ENCODE measurements around the gene THEMIS. TPM values are rescaled to one million over a fixed set of nuclear protein-coding genes. Genes with fewer than 3 reads are reported as not detected.

THEMIS gene
- total RNA-seq = under 0.01 TPM

- Histone ChIP-seq H3K4me3 (ENCODE audit: low read length in 3 of 3) (no peak within 1 kb of the TSS), H3K27me3 (ENCODE audit: control insufficient read depth in 3 of 3, insufficient read depth in 3 of 3, low read length in 3 of 3) (no peaks in the 10 kb centered on the region), H3K9me3 (ENCODE audit: control insufficient read depth in 3 of 3, low read length in 3 of 3) (no peaks in the 10 kb centered on the region), H3K4me1 (ENCODE audit: control insufficient read depth in 3 of 3, insufficient read depth in 3 of 3, low read length in 3 of 3) (no peaks in the 10 kb centered on the region), H3K27ac (ENCODE audit: low read depth, low read length) (no peak within 1 kb of the TSS), H3K9ac (ENCODE audit: low read depth in 1 of 3, low read length in 3 of 3) (no peak within 1 kb of the TSS), H3K36me3 (ENCODE audit: control insufficient read depth in 3 of 3, insufficient read depth in 3 of 3, low read length in 3 of 3) (no peaks in the 10 kb centered on the region)
Observed at GRCh38 chr6:127900935-127901334, at the start of gene THEMIS. THEMIS (minus strand) TSS chr6:127901058; CDS start chr6:127900932, 126 bp downstream.

GRCh38 chr6:127949251-127949650 is 48.4 kb upstream of the THEMIS start:
- H3K9ac ChIP-seq (ENCODE audit: low read depth in 1 of 3, low read length in 3 of 3) = no peak overlapping the region
- H3K4me1 ChIP-seq (ENCODE audit: control insufficient read depth in 3 of 3, insufficient read depth in 3 of 3, low read length in 3 of 3) = no peaks in the 10 kb centered on the region
- H3K27me3 ChIP-seq (ENCODE audit: control insufficient read depth in 3 of 3, insufficient read depth in 3 of 3, low read length in 3 of 3) = no peaks in the 10 kb centered on the region
- H3K27ac ChIP-seq (ENCODE audit: low read depth, low read length) = no peak overlapping the region
- H3K9me3 ChIP-seq (ENCODE audit: control insufficient read depth in 3 of 3, low read length in 3 of 3) = no peaks in the 10 kb centered on the region
- no peaks in the 10 kb centered on the region for H3K36me3 ChIP-seq (ENCODE audit: control insufficient read depth in 3 of 3, insufficient read depth in 3 of 3, low read length in 3 of 3)
- H3K4me3 ChIP-seq (ENCODE audit: low read length in 3 of 3) = no peak overlapping the region

- Histone ChIP-seq H3K4me3 (ENCODE audit: low read length in 3 of 3) (no peak overlapping the region), H3K27me3 (ENCODE audit: control insufficient read depth in 3 of 3, insufficient read depth in 3 of 3, low read length in 3 of 3) (no peaks in the 10 kb centered on the region), H3K9me3 (ENCODE audit: control insufficient read depth in 3 of 3, low read length in 3 of 3) (no peaks in the 10 kb centered on the region), H3K36me3 (ENCODE audit: control insufficient read depth in 3 of 3, insufficient read depth in 3 of 3, low read length in 3 of 3) (no peaks in the 10 kb centered on the region), H3K4me1 (ENCODE audit: control insufficient read depth in 3 of 3, insufficient read depth in 3 of 3, low read length in 3 of 3) (no peaks in the 10 kb centered on the region), H3K27ac (ENCODE audit: low read depth, low read length) (no peak overlapping the region), H3K9ac (ENCODE audit: low read depth in 1 of 3, low read length in 3 of 3) (no peak overlapping the region)
Observed at GRCh38 chr6:127946388-127946787, 45.5 kb upstream of the THEMIS start.

- Histone ChIP-seq H3K4me3 (ENCODE audit: low read length in 3 of 3) (no peak overlapping the region), H3K27me3 (ENCODE audit: control insufficient read depth in 3 of 3, insufficient read depth in 3 of 3, low read length in 3 of 3) (no peaks in the 10 kb centered on the region)
Observed at GRCh38 chr6:127945434-127946097, 44.7 kb upstream of the THEMIS start.

GRCh38 chr6:127941228-127941627 is 40.4 kb upstream of the THEMIS start:
- no peaks in the 10 kb centered on the region for H3K9me3 ChIP-seq (ENCODE audit: control insufficient read depth in 3 of 3, low read length in 3 of 3)
- H3K4me1 ChIP-seq (ENCODE audit: control insufficient read depth in 3 of 3, insufficient read depth in 3 of 3, low read length in 3 of 3) = no peaks in the 10 kb centered on the region
- H3K27me3 ChIP-seq (ENCODE audit: control insufficient read depth in 3 of 3, insufficient read depth in 3 of 3, low read length in 3 of 3) = no peaks in the 10 kb centered on the region
- H3K4me3 ChIP-seq (ENCODE audit: low read length in 3 of 3) = no peak overlapping the region
- H3K27ac ChIP-seq (ENCODE audit: low read depth, low read length) = no peak overlapping the region
- no peak overlapping the region for H3K9ac ChIP-seq (ENCODE audit: low read depth in 1 of 3, low read length in 3 of 3)
- H3K36me3 ChIP-seq (ENCODE audit: control insufficient read depth in 3 of 3, insufficient read depth in 3 of 3, low read length in 3 of 3) = no peaks in the 10 kb centered on the region

More at GRCh38 chr6:127945434-127946097, 44.7 kb upstream of the THEMIS start:
- no peaks in the 10 kb centered on the region for H3K9me3 ChIP-seq (ENCODE audit: control insufficient read depth in 3 of 3, low read length in 3 of 3)
- H3K36me3 ChIP-seq (ENCODE audit: control insufficient read depth in 3 of 3, insufficient read depth in 3 of 3, low read length in 3 of 3) = no peaks in the 10 kb centered on the region
- no peak overlapping the region for H3K9ac ChIP-seq (ENCODE audit: low read depth in 1 of 3, low read length in 3 of 3)
- no peaks in the 10 kb centered on the region for H3K4me1 ChIP-seq (ENCODE audit: control insufficient read depth in 3 of 3, insufficient read depth in 3 of 3, low read length in 3 of 3)
- no peak overlapping the region for H3K27ac ChIP-seq (ENCODE audit: low read depth, low read length)

- H3K27me3 ChIP-seq (ENCODE audit: control insufficient read depth in 3 of 3, insufficient read depth in 3 of 3, low read length in 3 of 3) = no peaks in the 10 kb centered on the region
- no peak overlapping the region for H3K4me3 ChIP-seq (ENCODE audit: low read length in 3 of 3)
- H3K9me3 ChIP-seq (ENCODE audit: control insufficient read depth in 3 of 3, low read length in 3 of 3) = no peaks in the 10 kb centered on the region
- H3K27ac ChIP-seq (ENCODE audit: low read depth, low read length) = no peak overlapping the region
- no peaks in the 10 kb centered on the region for H3K4me1 ChIP-seq (ENCODE audit: control insufficient read depth in 3 of 3, insufficient read depth in 3 of 3, low read length in 3 of 3)
- no peaks in the 10 kb centered on the region for H3K36me3 ChIP-seq (ENCODE audit: control insufficient read depth in 3 of 3, insufficient read depth in 3 of 3, low read length in 3 of 3)
- no peak overlapping the region for H3K9ac ChIP-seq (ENCODE audit: low read depth in 1 of 3, low read length in 3 of 3)
Observed at GRCh38 chr6:127939442-127940066, 38.7 kb upstream of the THEMIS start.

GRCh38 chr6:127938701-127939100 is 37.8 kb upstream of the THEMIS start:
- H3K36me3 ChIP-seq (ENCODE audit: control insufficient read depth in 3 of 3, insufficient read depth in 3 of 3, low read length in 3 of 3) = no peaks in the 10 kb centered on the region
- H3K27me3 ChIP-seq (ENCODE audit: control insufficient read depth in 3 of 3, insufficient read depth in 3 of 3, low read length in 3 of 3) = no peaks in the 10 kb centered on the region
- peaks cover 0 to 3% (median 0%) of the 10 kb centered on the region in 3 donors for H3K9me3 ChIP-seq (ENCODE audit: control insufficient read depth in 3 of 3, low read length in 3 of 3)
- no peak overlapping the region for H3K4me3 ChIP-seq (ENCODE audit: low read length in 3 of 3)
- no peaks in the 10 kb centered on the region for H3K4me1 ChIP-seq (ENCODE audit: control insufficient read depth in 3 of 3, insufficient read depth in 3 of 3, low read length in 3 of 3)
- no peak overlapping the region for H3K27ac ChIP-seq (ENCODE audit: low read depth, low read length)
- H3K9ac ChIP-seq (ENCODE audit: low read depth in 1 of 3, low read length in 3 of 3) = no peak overlapping the region

GRCh38 chr6:127937747-127938146 is 36.9 kb upstream of the THEMIS start:
- H3K27ac ChIP-seq (ENCODE audit: low read depth, low read length) = no peak overlapping the region
- H3K9me3 ChIP-seq (ENCODE audit: control insufficient read depth in 3 of 3, low read length in 3 of 3) = peaks cover 0 to 6% (median under 1%) of the 10 kb centered on the region in 3 donors
- H3K27me3 ChIP-seq (ENCODE audit: control insufficient read depth in 3 of 3, insufficient read depth in 3 of 3, low read length in 3 of 3) = no peaks in the 10 kb centered on the region
- H3K9ac ChIP-seq (ENCODE audit: low read depth in 1 of 3, low read length in 3 of 3) = no peak overlapping the region
- H3K4me3 ChIP-seq (ENCODE audit: low read length in 3 of 3) = no peak overlapping the region
- no peaks in the 10 kb centered on the region for H3K4me1 ChIP-seq (ENCODE audit: control insufficient read depth in 3 of 3, insufficient read depth in 3 of 3, low read length in 3 of 3)
- no peaks in the 10 kb centered on the region for H3K36me3 ChIP-seq (ENCODE audit: control insufficient read depth in 3 of 3, insufficient read depth in 3 of 3, low read length in 3 of 3)

GRCh38 chr6:127937102-127937501 is 36.2 kb upstream of the THEMIS start:
- no peaks in the 10 kb centered on the region for H3K4me1 ChIP-seq (ENCODE audit: control insufficient read depth in 3 of 3, insufficient read depth in 3 of 3, low read length in 3 of 3)
- H3K27me3 ChIP-seq (ENCODE audit: control insufficient read depth in 3 of 3, insufficient read depth in 3 of 3, low read length in 3 of 3) = no peaks in the 10 kb centered on the region
- H3K36me3 ChIP-seq (ENCODE audit: control insufficient read depth in 3 of 3, insufficient read depth in 3 of 3, low read length in 3 of 3) = no peaks in the 10 kb centered on the region
- H3K27ac ChIP-seq (ENCODE audit: low read depth, low read length) = no peak overlapping the region
- no peak overlapping the region for H3K9ac ChIP-seq (ENCODE audit: low read depth in 1 of 3, low read length in 3 of 3)
- no peak overlapping the region for H3K4me3 ChIP-seq (ENCODE audit: low read length in 3 of 3)
- H3K9me3 ChIP-seq (ENCODE audit: control insufficient read depth in 3 of 3, low read length in 3 of 3) = peaks cover 0 to 10% (median 5%) of the 10 kb centered on the region in 3 donors

GRCh38 chr6:127934956-127935355 is 34.1 kb upstream of the THEMIS start:
- Histone ChIP-seq H3K9ac (ENCODE audit: low read depth in 1 of 3, low read length in 3 of 3) (no peak overlapping the region), H3K4me1 (ENCODE audit: control insufficient read depth in 3 of 3, insufficient read depth in 3 of 3, low read length in 3 of 3) (no peaks in the 10 kb centered on the region), H3K27me3 (ENCODE audit: control insufficient read depth in 3 of 3, insufficient read depth in 3 of 3, low read length in 3 of 3) (no peaks in the 10 kb centered on the region), H3K4me3 (ENCODE audit: low read length in 3 of 3) (no peak overlapping the region), H3K36me3 (ENCODE audit: control insufficient read depth in 3 of 3, insufficient read depth in 3 of 3, low read length in 3 of 3) (no peaks in the 10 kb centered on the region), H3K9me3 (ENCODE audit: control insufficient read depth in 3 of 3, low read length in 3 of 3) (peaks cover 0 to 10% (median 5%) of the 10 kb centered on the region in 3 donors), H3K27ac (ENCODE audit: low read depth, low read length) (no peak overlapping the region)
